Chondrocyte (in vitro differentiated cells): Measurements from ENCODE around the gene SPPL2B. TPM values are rescaled to one million over a fixed set of nuclear protein-coding genes. Genes with fewer than 3 reads are reported as not detected.

Experiments used
- DNase-seq: peaks from one replicate; pipeline ENCODE4 v3.0.0; 2021; ENCODE audit warnings: mixed read lengths, low spot score
- H3K27ac Mint-ChIP-seq: one replicate; pipeline ENCODE4 v1.8.0; 2021; ENCODE audit warnings: mild to moderate bottlenecking, moderate library complexity, mixed read lengths; ENCODE audit not compliant: unreplicated experiment
- H3K27me3 Mint-ChIP-seq: 2 replicates; pipeline ENCODE4 v1.8.0; 2021; ENCODE audit warnings: low read depth, mixed read lengths
- H3K36me3 Mint-ChIP-seq: 2 replicates; pipeline ENCODE4 v1.8.0; 2021; ENCODE audit warnings: low read depth, mixed read lengths
- H3K4me1 Mint-ChIP-seq: 2 replicates; pipeline ENCODE4 v1.8.0; 2021; ENCODE audit warnings: low read depth, mild to moderate bottlenecking, mixed read lengths
- H3K4me3 Mint-ChIP-seq: one replicate; pipeline ENCODE4 v1.8.0; 2021; ENCODE audit warnings: mild to moderate bottlenecking, moderate library complexity, mixed read lengths; ENCODE audit not compliant: unreplicated experiment
- H3K9me3 Mint-ChIP-seq: 2 replicates; pipeline ENCODE4 v1.8.0; 2021; ENCODE audit warnings: low read depth, mixed read lengths
- total RNA-seq: library from RNA; stranded (reverse); gene quantifications from 3 replicates; pipeline ENCODE4 v1.2.1, GENCODE V29; 2021
- TF ChIP-seq, protein P1 (sequence below): fragments of 200-600 bp; sonication (generic); IDR thresholded peaks from 2 replicates; pipeline ENCODE4 v1.5.0; 2021; ENCODE audit warnings: antibody characterized with exemption, mild to moderate bottlenecking, moderate library complexity

The SPPL2B gene
- total RNA-seq, 1 donor from 2014 or later: 48.9 TPM

DNA sequence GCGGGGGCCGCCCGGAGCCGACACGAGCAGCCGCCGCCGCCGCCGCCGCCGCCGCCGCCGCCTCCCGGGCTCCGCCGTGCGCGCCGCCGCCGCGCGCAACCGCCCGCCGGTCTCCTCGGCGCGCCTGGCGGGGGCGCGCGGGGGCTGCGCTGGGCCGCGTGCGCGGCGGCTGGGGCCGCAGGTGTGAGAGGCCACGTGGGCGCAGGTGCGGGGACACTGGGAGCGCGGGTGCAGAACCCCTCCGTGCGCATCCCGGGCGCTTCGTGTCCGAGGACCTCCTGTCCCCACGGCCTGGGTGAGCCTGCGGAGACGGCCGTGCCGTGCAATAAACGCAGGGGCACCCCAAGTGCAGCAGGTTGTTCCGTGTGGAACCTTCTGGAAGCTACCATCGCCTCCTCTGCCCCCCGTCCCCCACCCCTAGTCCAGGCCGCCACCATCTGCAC, 20.3 kb upstream of the SPPL2B start, which contains the start of gene LINGO3:
TSS of gene LINGO3 (minus strand) at position 41 of the 443 bp plus-strand sequence. CDS start 16,378 bp downstream, outside the sequence.
- no peak within 1 kb of the TSS for H3K27ac Mint-ChIP-seq
- peaks cover 4% of the 10 kb centered on the region for H3K27me3 Mint-ChIP-seq
- H3K4me3 Mint-ChIP-seq: peak within 1 kb of the TSS; percentile 56
- DNase-seq: no peak
- H3K4me1 Mint-ChIP-seq: peaks cover 15% of the 10 kb centered on the region
- TF ChIP-seq, protein P1, sequence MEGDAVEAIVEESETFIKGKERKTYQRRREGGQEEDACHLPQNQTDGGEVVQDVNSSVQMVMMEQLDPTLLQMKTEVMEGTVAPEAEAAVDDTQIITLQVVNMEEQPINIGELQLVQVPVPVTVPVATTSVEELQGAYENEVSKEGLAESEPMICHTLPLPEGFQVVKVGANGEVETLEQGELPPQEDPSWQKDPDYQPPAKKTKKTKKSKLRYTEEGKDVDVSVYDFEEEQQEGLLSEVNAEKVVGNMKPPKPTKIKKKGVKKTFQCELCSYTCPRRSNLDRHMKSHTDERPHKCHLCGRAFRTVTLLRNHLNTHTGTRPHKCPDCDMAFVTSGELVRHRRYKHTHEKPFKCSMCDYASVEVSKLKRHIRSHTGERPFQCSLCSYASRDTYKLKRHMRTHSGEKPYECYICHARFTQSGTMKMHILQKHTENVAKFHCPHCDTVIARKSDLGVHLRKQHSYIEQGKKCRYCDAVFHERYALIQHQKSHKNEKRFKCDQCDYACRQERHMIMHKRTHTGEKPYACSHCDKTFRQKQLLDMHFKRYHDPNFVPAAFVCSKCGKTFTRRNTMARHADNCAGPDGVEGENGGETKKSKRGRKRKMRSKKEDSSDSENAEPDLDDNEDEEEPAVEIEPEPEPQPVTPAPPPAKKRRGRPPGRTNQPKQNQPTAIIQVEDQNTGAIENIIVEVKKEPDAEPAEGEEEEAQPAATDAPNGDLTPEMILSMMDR: no peak
- no peaks in the 10 kb centered on the region for H3K9me3 Mint-ChIP-seq
- H3K36me3 Mint-ChIP-seq: no peaks in the 10 kb centered on the region

DNA sequence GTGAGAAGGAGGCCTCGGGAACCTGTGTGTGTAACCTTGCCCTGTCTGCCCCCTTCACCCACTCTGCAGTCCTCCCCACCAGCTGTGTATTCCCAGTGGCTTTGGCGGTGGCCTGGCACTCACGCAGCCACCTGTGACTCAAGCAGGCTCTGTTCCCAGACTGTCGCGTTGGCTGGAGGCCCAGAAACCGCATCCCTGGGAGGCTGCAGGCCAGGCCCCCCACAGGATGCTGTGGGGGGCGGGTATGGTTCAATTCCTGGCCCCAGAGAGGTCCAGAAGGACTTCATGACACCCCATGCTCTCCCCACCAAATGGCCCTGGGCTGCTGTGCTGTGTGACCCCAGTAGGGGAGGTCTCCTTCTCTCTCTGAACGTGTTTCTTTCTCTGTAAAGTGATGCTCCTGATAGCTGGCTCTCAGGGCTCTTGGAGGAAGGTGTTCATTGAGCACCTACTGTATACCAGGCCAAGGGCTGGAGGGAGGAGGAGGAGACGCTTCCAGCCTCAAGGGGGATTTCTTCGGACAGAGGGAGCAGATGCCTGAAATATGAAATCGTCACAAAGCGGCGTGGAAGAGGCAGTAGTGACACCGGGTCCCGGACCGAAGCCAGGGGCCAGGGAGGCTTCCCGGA, 18.6 kb upstream of the SPPL2B start:
- peaks cover 4% of the 10 kb centered on the region for H3K27me3 Mint-ChIP-seq
- DNase-seq: no peak
- H3K4me3 Mint-ChIP-seq: no peak overlapping the region
- TF ChIP-seq, protein P1: no peak
- H3K36me3 Mint-ChIP-seq: no peaks in the 10 kb centered on the region
- peaks cover 15% of the 10 kb centered on the region for H3K4me1 Mint-ChIP-seq
- H3K9me3 Mint-ChIP-seq: peaks cover under 1% of the 10 kb centered on the region
- peak overlapping the region; percentile 32 for H3K27ac Mint-ChIP-seq

DNA sequence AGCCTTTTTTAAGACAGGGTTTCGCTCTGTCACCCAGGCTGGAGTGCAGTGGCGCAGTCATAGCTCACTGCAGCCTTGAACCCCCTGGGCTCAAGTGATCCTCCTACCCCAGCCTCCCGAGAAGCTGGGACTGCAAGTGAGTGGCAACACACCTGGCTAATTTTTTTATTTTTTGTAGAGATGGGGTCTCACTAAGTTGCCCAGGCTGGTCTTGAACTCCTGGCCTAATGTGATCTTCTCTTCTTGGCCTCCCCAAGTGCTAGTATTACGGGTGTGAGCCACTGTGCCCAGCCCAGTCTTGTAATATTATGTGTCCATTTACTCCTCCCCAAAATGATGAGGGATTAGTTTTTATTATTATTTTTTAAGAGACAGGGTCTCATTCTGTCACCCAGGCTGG, 17.4 kb upstream of the SPPL2B start:
- no peak for DNase-seq
- Mint-ChIP-seq H3K27ac (no peak overlapping the region), H3K4me3 (no peak overlapping the region), H3K36me3 (no peaks in the 10 kb centered on the region), H3K27me3 (peaks cover 4% of the 10 kb centered on the region), H3K4me1 (peaks cover 20% of the 10 kb centered on the region), H3K9me3 (peaks cover 7% of the 10 kb centered on the region)
- TF ChIP-seq, protein P1: no peak

DNA sequence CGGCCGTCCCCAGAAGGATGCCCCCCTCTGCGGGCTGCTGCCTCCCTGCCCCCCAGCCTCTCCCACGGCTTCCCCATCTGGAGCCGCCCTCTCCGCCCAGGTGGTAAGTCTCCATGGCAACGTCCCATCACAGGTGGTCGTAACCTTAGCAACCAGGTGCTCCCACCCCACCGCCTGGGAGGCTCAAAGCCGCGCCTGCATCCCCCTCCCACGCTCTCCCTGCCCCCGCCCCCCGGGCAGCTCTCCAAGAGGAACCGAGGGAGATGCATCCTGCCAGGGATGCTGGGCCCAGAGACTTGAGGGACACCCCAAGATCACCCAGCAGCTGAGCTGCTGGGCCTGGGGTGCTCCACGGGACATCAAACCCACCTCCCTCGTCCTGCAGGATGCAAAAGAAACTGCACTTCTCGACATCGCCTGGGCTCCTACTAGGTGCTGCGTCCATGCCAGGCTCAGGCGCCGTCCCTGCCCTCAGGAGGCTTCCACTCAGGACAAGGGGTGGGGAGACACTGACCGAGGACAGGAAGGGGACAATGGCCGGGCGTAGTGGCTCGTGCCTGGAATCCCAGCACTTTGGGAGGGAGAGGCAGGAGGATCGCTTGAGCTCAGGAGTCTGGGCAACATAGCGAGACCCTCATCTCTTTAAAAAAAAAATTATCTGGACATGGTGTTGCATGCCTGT, 15.5 kb upstream of the SPPL2B start:
- no peak for DNase-seq
- Mint-ChIP-seq H3K27me3 (peaks cover 1% of the 10 kb centered on the region), H3K36me3 (no peaks in the 10 kb centered on the region), H3K27ac (no peak overlapping the region), H3K4me3 (no peak overlapping the region), H3K9me3 (peaks cover 7% of the 10 kb centered on the region), H3K4me1 (peaks cover 20% of the 10 kb centered on the region)
- TF ChIP-seq, protein P1: no peak

DNA sequence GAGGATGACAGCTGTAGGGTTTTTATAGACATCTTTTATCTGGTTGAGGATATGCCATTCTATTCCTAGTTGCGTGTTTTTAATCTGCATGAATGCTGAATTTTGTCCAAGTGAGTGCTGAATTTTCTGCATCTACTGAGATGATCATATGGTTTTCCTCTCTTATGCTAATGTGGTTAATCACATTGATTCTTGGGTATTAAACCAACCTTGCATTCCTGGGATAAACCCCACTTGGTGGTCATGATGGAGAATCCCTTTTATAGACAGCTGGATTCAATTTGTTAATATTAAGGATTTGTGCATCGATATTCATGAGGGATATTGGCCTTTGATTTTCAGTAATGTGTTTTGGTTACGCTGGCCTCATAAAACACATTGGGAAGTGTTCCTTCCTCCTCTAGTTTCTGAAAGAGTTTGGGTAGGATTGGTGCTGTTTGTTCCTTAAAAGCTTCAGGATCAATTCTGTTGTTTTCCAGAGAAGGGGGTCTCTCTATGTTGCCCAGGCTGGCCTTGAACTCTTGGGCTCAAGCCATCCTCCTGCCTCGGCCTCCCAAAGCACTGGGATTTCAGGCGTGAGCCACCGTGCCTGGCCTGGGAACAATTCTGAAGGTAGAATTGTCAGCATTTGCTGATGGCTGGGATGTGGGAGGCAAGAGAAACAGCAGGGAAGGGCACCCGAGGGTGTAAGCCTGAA, 13.2 kb upstream of the SPPL2B start:
- H3K4me3 Mint-ChIP-seq: no peak overlapping the region
- H3K27ac Mint-ChIP-seq: no peak overlapping the region
- peaks cover 11% of the 10 kb centered on the region for H3K4me1 Mint-ChIP-seq
- DNase-seq: no peak
- peaks cover 7% of the 10 kb centered on the region for H3K9me3 Mint-ChIP-seq
- H3K36me3 Mint-ChIP-seq: no peaks in the 10 kb centered on the region
- no peaks in the 10 kb centered on the region for H3K27me3 Mint-ChIP-seq
- TF ChIP-seq, protein P1: no peak
